Epithelial cell of proximal tubule (primary cell): ENCODE results near the gene LDLRAD3. TPM values are rescaled to one million over a fixed set of nuclear protein-coding genes. Genes with fewer than 3 reads are reported as not detected.

Experiments used
- DNase-seq: peaks from one replicate; pipeline ENCODE4 v3.0.0-alpha.2; 2011; ENCODE audit warnings: low read depth
- H3K4me3 ChIP-seq: 2 replicates; pipeline ENCODE4 v1.5.1; 2011; ENCODE audit warnings: low read depth, mild to moderate bottlenecking, low read length
- total RNA-seq: library from RNA; depleted of rRNA; stranded (reverse); fragments of >200 nt; gene quantifications from 2 replicates; pipeline ENCODE4 v1.2.3, GENCODE V29; 2015
- TF ChIP-seq, protein P1 (sequence below): conservative IDR thresholded peaks from 2 replicates; pipeline ENCODE4 v1.5.1; 2012; ENCODE audit warnings: low read depth, mild to moderate bottlenecking, low read length

LDLRAD3 gene
- total RNA-seq, 1 donor from 2014 or later: 8.2 TPM

- no peak overlapping the region for H3K4me3 ChIP-seq
- no peak for DNase-seq
- TF ChIP-seq, protein P1, sequence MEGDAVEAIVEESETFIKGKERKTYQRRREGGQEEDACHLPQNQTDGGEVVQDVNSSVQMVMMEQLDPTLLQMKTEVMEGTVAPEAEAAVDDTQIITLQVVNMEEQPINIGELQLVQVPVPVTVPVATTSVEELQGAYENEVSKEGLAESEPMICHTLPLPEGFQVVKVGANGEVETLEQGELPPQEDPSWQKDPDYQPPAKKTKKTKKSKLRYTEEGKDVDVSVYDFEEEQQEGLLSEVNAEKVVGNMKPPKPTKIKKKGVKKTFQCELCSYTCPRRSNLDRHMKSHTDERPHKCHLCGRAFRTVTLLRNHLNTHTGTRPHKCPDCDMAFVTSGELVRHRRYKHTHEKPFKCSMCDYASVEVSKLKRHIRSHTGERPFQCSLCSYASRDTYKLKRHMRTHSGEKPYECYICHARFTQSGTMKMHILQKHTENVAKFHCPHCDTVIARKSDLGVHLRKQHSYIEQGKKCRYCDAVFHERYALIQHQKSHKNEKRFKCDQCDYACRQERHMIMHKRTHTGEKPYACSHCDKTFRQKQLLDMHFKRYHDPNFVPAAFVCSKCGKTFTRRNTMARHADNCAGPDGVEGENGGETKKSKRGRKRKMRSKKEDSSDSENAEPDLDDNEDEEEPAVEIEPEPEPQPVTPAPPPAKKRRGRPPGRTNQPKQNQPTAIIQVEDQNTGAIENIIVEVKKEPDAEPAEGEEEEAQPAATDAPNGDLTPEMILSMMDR: no peak
Measured at GRCh38 chr11:35927104-35927503, 16.8 kb upstream of the LDLRAD3 start.

- H3K4me3 ChIP-seq: peak overlapping the region; percentile 17
- peak; percentile 68 for DNase-seq
Measured at GRCh38 chr11:35927682-35928081, 16.2 kb upstream of the LDLRAD3 start.

DNA sequence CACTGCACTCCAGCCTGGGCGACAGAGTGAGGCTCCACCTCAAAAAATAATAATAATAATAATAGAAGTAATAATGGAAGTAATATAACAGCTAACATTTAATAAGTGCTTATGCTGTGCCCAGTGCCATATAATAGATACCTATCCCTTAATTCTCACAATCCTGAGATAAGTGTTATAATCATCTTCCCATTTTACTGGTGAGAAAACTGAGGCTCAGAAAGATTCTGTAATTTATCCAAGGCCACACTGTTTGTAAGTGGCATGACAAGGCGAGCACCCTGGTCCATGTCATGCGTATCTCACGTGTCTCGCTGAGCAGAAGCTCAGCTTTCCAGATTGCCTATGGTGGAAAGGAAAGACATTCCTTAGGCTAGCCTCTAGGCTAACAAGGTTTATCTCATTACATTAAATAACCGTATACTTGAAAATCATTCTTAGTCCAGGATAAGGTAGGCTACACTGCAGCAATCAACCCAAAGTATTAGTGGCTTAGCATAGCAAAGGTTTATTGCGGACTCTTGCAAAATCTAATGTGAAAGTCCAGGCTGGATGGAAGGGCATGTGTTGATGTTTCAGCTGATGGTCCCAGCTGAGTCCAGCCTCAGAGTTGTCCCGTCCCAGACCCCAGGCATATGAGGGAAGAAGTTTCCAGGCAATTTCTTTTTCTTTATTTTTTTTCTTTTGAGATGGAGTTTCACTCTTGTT lies 15.0 kb upstream of the LDLRAD3 start:
- no peak overlapping the region for H3K4me3 ChIP-seq
- DNase-seq: no peak
- TF ChIP-seq, protein P1: no peak

More at GRCh38 chr11:35927682-35928081, 16.2 kb upstream of the LDLRAD3 start:
- TF ChIP-seq, protein P1: no peak

DNA sequence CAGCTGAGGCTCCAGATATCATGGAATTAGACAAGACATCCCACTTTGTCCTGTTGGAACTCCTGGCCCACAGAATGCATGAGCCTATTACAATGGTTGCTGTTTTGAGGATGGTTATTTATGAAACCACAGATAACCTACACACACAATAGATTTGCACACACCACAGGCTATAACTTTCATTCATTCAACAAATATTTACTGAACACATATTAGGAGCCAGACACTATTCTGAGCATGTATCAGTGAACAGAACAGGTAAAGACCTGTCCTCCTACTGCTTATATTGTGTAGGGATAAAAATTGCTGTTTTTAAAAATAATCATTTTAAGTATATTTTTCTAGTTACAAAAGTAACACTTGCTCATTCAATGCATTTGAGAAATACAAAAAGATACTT lies 13.4 kb upstream of the LDLRAD3 start:
- H3K4me3 ChIP-seq: no peak overlapping the region
- TF ChIP-seq, protein P1: no peak
- DNase-seq: no peak

DNA sequence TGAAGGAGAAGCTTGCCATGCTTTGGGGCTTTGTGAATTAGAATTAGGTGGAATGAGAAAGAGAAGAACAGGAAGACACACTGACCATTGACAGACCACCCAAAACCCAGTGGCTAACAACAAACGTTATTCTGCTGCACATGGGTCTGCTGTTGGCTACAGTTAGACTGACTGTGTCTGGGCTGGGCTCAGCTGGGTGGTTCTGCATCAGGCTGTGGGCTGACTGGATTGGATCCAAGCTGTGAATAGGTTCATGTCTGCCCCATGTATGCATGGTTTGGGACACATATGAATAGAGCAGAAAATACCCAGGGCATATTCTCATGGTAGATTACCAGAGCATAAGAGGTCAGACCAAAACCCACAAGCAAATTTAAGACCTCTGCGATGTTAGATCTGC lies 11.7 kb upstream of the LDLRAD3 start:
- no peak overlapping the region for H3K4me3 ChIP-seq
- TF ChIP-seq, protein P1: no peak
- no peak for DNase-seq

DNA sequence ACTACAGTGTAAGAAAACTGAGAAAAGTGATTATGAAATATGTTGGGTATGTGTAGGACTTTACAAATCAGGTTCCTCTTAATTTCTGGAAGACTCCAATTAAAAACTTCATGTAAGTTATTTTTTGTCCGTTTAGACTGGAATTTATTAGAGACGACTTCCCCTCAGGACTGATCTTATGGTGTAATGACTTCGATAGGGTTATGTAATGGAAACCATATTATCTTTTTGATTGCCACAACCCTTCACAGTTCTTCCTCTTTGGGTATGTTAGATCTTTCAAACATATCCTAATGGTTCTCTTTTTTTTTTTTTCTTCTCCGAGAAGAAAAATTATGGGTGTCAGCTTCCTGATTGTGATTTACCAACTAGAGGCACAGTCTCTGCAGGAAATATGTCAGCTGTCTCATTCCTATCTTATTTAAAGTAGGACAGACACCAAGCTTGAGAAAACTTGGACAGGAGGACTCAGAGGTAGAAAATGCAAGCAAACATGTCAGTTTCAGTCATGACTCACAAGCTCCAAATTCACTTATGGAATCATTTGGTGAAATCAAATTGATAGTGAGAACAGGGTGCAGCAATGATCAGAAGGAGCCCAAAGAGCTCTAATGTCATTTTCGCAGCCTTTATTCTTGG lies 11.1 kb upstream of the LDLRAD3 start:
- TF ChIP-seq, protein P1: no peak
- no peak overlapping the region for H3K4me3 ChIP-seq
- no peak for DNase-seq
